ENCODE measurements around the gene MXI1.

The MXI1 gene

GRCh38 chr10:110334061-110334656 is 126.8 kb downstream of the MXI1 start:
- no peak overlapping the region for H3K27ac ChIP-seq
- DNase-seq (ENCODE audit: low read depth, low spot score) = no peak

GRCh38 chr10:110335314-110336064 is 128.1 kb downstream of the MXI1 start:
- DNase-seq (ENCODE audit: low read depth, low spot score) = no peak
- H3K27ac ChIP-seq = peak overlapping the region; percentile 44

DNA sequence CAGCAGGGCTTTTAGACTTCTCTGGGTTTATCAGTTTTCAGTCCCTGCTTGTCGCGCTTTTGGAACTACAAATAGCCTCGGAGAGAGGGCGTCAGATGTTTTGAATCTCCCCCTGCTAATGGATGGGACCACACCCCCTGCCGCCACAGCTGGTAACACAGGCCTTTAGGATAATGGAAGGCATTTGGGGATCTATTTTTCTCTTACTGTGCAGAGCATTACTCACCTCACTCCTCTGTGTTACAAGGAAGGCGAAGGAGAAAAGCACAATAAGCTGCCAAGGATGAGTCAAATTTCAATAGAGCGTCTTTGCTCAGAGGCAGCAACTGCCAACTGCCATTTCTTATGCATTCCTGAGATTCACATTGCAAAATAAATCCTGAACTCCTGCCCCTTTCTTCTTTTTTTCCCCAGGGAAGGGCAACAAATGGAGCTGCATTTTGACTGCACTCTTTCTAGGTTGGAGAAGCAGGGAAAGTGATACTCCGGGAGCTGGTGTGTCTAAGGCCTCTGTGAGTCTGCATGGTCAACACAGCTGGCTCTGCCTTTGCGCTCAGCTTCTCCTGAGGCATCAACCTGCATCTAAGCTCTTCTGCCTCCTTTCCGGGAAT is 128.8 kb downstream of the MXI1 start:
- peak; percentile 68 for DNase-seq (ENCODE audit: low read depth, low spot score)
- peak overlapping the region; percentile 44 for H3K27ac ChIP-seq
